Embryonic facial prominence (tissue), 1 donor: ENCODE measurements around the gene UCHL1.
A peak's percentile ranks its signal among the peaks of the same experiment; 100 is the strongest.
"Not testable (repeated sequence)": the region's sequence is repeated elsewhere in the genome, so short reads cannot be mapped to it uniquely, and the experiment has no call there.

Source experiments
- DNase-seq: peaks from one replicate; pipeline ENCODE4 v3.0.0-alpha.2; 2016; ENCODE audit errors: extremely low spot score

UCHL1 gene

DNA sequence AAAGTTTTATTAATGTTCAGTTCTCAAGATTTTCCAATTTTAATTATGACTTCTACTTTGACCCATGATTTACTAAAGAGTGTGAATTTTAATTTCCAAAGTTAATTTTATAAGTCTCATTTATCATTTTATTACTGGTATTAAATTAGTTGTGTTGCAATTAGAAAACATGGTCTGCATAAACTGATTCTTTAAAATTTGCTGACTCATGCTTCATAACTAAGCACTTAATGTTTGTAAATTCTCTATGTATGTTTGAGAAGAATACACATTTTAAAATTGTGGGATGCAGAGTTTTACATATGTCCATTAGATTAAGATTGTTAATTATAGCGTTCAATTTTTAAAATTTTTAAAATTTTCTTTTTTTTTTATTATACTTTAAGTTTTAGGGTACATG is 20.2 kb upstream of the UCHL1 start:
- DNase-seq: no peak

DNA sequence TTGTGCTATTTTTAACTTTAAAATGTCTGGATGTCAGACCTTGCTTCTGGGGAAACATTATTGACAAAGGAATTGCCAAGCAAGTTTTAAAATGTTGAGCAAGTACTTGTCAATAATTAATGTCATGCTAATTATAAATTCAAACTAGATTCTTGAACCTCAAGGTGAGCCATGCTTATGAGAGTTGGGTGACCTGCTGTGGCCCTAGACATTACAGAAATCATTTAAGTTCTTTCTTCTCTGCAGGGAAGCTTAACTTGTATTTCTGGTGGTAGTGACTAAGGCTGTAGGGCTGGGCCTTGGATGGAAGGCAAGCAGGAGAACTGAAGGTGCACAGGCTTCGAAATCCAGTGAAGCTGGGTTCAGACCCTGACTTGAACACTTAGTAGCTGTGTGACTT is 14.8 kb upstream of the UCHL1 start:
- no peak for DNase-seq

GRCh38 chr4:41245983-41246382 is 10.7 kb upstream of the UCHL1 start:
- no peak for DNase-seq

DNA sequence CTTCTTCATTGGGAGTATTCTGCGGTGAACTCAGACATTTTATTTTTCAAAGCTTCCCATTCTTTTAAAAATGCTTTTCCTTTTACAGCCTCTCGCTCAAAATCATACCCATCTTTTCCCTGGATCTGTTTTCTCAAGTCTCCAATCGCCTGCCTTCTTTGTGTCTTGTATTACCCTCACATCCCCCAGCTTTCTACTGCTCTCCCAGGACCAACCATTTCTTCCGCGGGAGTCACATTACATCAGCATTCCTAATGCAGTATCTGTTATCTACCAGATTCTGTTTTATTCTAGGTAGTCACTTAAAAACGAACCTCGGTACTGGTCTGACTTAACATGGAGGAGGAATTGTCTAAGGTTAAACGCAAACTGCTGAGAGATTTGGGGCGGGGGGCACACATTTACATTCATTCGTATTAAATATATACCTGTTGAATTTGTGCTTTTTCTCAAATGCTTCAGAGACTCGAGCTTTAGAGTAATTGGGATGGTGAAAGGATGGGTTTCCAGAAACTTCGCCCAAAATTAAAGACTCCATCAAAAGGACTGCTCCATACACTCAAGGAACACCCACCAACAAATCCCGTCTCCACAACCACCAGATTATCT is 493 bp upstream of the UCHL1 start:
- DNase-seq: no peak

DNA sequence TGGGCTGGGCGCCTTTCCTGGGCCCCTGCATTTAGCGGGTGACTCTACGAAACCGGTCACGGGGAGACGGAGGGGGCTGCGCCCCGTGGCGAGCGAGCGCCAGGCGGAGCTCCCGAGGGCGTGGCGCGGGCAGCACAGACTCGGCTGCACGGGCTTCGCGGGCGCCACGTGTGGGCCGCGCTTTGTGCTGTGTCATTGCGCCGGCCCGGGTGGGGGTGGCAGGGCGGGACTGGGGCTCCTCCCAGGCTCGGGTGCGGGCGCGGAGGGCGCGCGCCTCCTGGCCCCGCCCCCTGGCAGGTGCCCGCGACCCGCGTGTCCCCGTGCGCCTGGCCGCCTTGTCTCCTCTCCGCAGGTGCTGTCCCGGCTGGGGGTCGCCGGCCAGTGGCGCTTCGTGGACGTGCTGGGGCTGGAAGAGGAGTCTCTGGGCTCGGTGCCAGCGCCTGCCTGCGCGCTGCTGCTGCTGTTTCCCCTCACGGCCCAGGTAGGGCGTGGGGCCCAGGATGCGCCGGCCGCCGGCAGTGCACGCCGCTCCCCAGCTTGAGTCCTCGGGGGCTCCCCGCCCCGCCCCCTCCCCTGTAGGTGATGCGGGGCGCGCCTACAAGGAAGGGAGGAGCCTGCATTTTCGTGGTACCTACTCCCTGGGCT is 651 bp downstream of the UCHL1 start:
- DNase-seq: no peak

- DNase-seq: no peak
These were observed 1.2 kb downstream of the UCHL1 start for GRCh38 chr4:41257906-41258305.

- DNase-seq: peak; percentile 31
These were observed 2.1 kb downstream of the UCHL1 start for GRCh38 chr4:41258783-41259182.

DNA sequence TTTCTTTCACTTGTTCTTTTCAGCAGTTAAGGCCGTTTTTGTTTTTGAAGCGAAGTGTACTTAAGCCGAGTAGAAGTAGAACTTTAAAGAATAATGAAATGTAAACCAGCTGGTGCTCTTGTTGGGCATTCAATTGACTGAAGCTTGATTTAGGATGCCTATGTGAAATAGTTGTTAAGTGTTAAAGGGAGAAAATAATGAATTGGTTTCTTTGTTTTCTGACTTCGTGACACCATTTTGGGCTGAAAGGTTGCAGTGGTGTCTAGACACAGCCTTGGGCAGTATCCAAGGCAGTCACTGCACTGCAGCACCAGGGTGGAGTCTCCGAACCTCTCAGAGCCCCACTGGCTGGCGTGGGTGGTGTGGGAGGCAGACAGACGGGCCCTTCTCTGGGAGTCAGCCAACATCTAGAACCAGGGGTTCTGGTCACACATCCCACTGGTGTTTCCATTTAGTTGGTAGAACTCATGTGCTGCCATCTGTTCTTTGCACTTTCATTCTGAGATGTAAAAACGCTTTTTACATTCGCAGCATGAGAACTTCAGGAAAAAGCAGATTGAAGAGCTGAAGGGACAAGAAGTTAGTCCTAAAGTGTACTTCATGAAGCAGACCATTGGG is 3.5 kb downstream of the UCHL1 start:
- no peak for DNase-seq

DNA sequence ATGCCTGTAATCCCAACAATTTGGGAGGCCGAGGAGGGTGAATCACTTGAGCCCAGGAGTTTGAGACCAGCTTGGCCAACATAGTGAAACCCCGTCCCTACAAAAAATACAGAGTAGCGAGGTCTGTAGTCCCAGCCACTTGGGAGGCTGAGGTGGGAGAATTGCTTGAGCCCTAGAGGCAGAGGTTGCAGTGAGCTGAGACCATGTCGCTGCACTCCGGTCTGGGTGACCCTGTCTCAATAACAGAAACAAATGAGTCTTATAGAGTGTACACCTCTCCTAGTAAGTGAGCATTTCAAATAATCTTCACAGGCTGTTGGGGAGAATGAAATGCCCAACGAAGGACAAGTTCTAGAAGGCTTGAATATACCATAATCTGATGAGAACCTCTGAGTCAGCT is 5.5 kb downstream of the UCHL1 start:
- DNase-seq: no peak

- DNase-seq: no peak
These were observed 7.5 kb downstream of the UCHL1 start for GRCh38 chr4:41264212-41264611.

- DNase-seq: no peak
These were observed 11.3 kb downstream of the UCHL1 start for GRCh38 chr4:41267997-41268396.

DNA sequence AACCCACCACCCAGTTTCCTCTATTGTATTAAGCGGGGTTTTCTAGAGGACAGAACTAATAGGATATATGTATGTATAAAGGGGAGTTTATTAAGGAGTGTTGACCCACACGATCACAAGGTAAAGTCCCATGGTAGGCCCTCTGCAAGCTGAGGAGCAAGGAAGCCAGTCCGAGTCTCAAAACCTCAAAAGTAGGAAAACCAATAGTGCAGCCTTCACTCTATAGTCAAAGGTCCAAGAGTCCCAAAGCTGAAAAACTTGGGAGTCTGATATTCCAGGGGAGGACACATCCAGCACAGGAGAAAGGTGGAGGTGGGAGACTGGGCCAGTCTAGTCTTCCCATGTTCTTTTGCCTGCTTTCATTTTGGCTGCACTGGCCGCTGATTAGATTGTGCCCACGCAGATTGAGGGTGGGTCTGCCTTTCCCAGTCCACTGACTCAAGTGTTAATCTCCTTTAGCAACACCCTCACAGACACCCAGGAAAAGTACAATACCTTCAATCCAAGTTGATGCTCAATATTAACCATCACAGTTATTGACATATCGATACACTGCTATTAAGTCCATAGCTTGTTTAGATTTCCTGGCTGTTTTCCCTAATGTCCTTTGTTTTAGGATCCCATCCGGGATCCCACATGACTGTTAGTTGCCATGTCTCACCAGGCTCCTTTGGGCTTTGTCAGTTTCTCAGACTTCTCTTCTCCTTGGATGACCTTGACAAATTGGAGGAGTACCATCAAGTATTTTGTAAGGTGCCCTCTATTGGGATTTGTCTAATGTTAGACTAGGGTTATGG is 12.2 kb downstream of the UCHL1 start:
- no peak for DNase-seq

DNA sequence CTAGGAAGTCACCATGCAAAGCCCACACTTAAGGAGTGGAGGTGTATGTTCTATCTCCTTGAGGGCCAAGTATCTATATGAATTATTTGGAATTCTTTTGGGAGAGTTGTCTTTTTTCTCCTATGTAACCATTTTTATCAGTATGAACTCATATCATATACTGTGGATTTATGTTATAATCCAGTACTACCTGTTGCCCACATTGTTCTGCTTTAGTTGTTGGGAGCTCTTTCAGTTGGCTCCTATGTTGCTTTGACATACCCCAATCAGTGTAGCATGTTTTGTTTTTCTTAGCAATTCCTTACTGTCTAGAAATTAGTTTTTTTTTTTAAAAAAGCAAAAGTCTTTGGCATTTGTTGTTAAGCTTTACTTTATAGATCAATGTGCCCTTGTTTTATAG is 13.0 kb downstream of the UCHL1 start:
- DNase-seq: no peak

DNA sequence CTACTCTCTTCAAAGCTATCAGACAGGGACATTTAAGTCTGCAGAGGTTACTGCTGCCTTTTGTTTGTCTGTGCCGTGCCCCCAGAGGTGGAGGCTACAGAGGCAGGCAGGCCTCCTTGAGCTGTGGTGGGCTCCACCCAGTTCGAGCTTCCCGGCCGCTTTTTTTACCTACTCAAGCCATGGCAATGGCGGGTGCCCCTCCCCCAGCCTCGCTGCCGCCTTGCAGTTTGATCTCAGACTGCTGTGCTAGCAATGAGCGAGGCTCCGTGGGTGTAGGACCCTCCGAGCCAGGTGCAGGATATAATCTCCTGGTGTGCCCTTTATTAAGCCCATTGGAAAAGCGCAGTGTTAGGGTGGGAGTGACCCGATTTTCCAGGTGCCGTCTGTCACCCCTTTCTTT is 19.2 kb downstream of the UCHL1 start:
- DNase-seq: not testable (repeated sequence)

DNA sequence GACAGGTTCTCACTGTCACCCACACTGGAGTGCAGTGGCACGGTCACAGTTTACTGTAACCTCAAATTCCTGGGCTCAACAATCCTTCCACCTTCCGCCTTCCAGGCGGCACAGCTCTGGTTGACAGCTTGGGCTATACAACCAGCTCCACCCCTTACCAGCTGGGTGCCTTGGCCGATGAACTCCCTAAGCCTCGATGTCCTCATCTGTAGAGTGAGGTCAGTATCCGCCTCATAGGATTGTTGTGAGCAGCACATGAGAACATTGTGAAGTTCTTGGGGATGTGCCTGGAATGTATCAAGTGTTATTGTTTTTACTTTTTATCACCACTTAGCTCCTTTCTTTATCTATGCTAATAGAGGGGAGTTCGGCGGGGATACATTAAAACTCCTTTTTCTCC is 23.3 kb downstream of the UCHL1 start:
- no peak for DNase-seq

GRCh38 chr4:41281038-41281634 is 24.4 kb downstream of the UCHL1 start:
- DNase-seq: peak; percentile 74

DNA sequence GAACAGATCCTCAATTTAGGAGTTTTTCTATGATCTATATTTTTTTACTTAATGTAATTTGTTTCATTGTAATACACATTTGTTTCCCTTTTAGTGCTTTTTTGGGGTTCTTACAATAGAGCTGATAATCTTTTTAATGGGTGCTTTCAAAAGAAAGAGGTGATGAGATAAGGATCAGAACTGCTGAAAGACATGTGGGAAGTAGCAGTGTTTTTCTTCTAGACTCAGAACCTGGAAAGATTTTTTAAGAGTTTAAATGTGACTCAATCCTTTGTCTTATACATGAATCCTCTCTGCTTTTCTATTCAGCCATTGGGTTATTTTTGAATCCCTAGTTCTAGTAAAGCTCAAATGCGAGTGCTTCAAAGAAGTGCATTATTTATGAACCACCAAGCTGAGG is 25.6 kb downstream of the UCHL1 start:
- DNase-seq: no peak

DNA sequence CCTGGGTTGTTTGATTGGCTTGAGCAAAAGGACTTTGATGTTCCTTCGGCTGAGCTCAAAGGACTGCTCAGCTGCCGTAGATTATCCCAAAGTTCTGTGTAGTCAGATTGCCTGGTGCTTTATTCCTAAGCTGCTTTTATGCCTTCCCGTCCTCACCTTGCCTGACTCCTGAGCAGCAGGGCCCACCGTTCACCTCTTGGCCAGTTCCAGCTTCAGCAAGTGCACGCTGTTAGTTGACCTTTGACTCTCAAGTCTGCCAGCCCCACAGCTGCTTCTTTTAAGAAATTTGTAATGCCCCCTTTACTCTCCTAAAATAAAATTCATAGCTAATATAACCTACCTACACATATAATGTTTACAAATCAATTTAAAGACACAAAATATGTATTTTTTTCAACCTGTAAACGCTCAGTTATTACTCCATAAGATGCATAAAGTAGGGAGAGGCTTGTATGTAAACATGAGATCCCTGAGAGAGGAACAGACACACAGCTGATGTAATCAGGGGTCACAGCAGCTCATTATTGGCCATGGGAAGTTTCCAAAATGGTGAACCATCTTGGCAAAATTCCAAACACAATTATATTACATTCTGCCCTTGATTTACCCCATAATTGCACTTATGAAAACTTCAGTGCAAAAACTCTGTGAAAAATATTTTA is 28.6 kb downstream of the UCHL1 start:
- DNase-seq: no peak

- DNase-seq: no peak
These were observed 29.1 kb downstream of the UCHL1 start for GRCh38 chr4:41285864-41286235.

GRCh38 chr4:41287005-41287404 is 30.3 kb downstream of the UCHL1 start:
- DNase-seq: no peak

DNA sequence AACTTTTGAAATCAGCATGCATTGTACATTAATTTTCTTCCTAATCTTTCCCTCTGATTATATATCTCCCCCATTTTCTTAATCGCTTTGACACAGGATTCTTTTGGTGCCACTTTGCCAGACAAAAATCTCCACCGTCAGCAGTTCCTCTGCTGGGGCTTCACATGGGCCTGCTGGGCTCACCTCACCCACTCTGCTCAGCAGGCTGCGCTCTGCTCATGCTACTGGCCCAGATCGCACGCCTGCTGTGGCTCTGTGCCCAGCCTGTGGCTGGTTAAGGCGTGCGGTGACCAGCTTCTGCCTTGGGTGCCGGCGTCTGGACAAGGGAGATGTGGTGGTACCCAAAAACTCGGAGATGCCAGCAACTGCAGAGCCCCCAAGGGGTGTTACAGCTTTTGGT is 31.1 kb downstream of the UCHL1 start:
- DNase-seq: no peak

- DNase-seq: no peak
These were observed 31.5 kb downstream of the UCHL1 start for GRCh38 chr4:41288254-41288653.
